Spleen (tissue), 11 donors: ENCODE data around the gene AHCTF1. TPM values are rescaled to one million over a fixed set of nuclear protein-coding genes. Genes with fewer than 3 reads are reported as not detected.

Source experiments
- DNase-seq: peaks from one replicate; pipeline ENCODE4 v3.0.0-alpha.2; 2020
- H3K27ac ChIP-seq, 8 donors: fragments of 200-600 bp; sonication (generic) in 7 of 8; 1 replicate in 4 of 8; 2 replicates in 4 of 8; pipeline versions ENCODE4 v1.5.0 to v1.8.0; 2016 to 2021; ENCODE audit warnings: inconsistent platforms in 4 of 8, mild to moderate bottlenecking in 4 of 8, moderate library complexity in 1 of 8
- H3K27me3 ChIP-seq, 7 donors: fragments of 200-600 bp; sonication (generic) in 6 of 7; replicated peaks in 1 of 7; 1 replicate in 4 of 7; 2 replicates in 3 of 7; pipeline versions ENCODE4 v1.5.0 to v1.8.0; 2016 to 2021; ENCODE audit warnings: inconsistent platforms in 3 of 7, mild to moderate bottlenecking in 1 of 7
- H3K36me3 ChIP-seq, 6 donors: fragments of 200-600 bp; sonication (generic) in 5 of 6; 1 replicate in 4 of 6; 2 replicates in 2 of 6; pipeline versions ENCODE4 v1.5.0 to v1.8.0; 2016 to 2021; ENCODE audit warnings: inconsistent platforms in 2 of 6
- H3K4me1 ChIP-seq, 6 donors: fragments of 200-600 bp; sonication (generic) in 5 of 6; 1 replicate in 3 of 6; 2 replicates in 3 of 6; pipeline versions ENCODE4 v1.5.0 to v1.8.0; 2016 to 2021; ENCODE audit warnings: inconsistent platforms in 3 of 6
- H3K4me3 ChIP-seq, 8 donors: fragments of 200-600 bp; sonication (generic) in 7 of 8; 1 replicate in 4 of 8; 2 replicates in 4 of 8; pipeline versions ENCODE4 v1.5.0 to v1.8.0; 2016 to 2021; ENCODE audit warnings: inconsistent platforms in 4 of 8, mild to moderate bottlenecking in 4 of 8, moderate library complexity in 2 of 8
- H3K9me3 ChIP-seq, 8 donors: fragments of 200-600 bp; sonication (generic) in 7 of 8; 1 replicate in 4 of 8; 2 replicates in 4 of 8; pipeline versions ENCODE4 v1.5.0 to v1.8.0; 2016 to 2021; ENCODE audit warnings: inconsistent platforms in 4 of 8
- CTCF ChIP-seq, 11 experiments: fragments of 200-600 bp in 7 of 11; fragments of 450-650 bp in 4 of 11; sonication (generic) in 4 of 11; IDR thresholded peaks in 8 of 11; conservative IDR thresholded peaks in 3 of 11; 1 replicate in 7 of 11; 2 replicates in 4 of 11; pipeline versions ENCODE4 v1.4.0 to v1.8.0; 2016 to 2021; ENCODE audit warnings: antibody characterized with exemption in 11 of 11, inconsistent platforms in 4 of 11, mild to moderate bottlenecking in 1 of 11
- POLR2A ChIP-seq, 3 donors: fragments of 450-650 bp; IDR thresholded peaks; one replicate each; pipeline ENCODE4 v1.5.1; 2017; ENCODE audit warnings: antibody characterized with exemption in 3 of 3, mild to moderate bottlenecking in 1 of 3
- POLR2AphosphoS5 ChIP-seq, 3 donors: sonication (generic); formaldehyde crosslinking; IDR thresholded peaks; one replicate each; pipeline ENCODE4 v1.5.1; 2017; ENCODE audit warnings: antibody characterized with exemption in 3 of 3
- WGBS, 5 donors: extraction: QIAGEN DNeasy Blood & Tissue Kit in 3 of 5; methylation state at CpG; one replicate each; pipeline versions ENCODE4 v1.1.5 to v1.1.7; 2013 to 2018; 5-methylcytosine and 5-hydroxymethylcytosine counted together
- intact Hi-C: fragments of 100-400 bp; cut with DNase I; formaldehyde crosslinking; loops from one replicate; pipeline ENCODE4 v1.15.0; 2023; ENCODE audit warnings: low total_unique reads
- polyA plus RNA-seq, 3 donors: library from polyadenylated mRNA; stranded (reverse); fragments of 200-250 nt; gene quantifications; one replicate each; pipeline ENCODE4 v1.2.1, GENCODE V29; 2013
- total RNA-seq, 7 donors: library from RNA; depleted of rRNA in 3 of 7; stranded (reverse); fragments of >200 nt in 3 of 7; fragmentation: NEBNext Ultra II Directional in 4 of 7; extraction: Animal tissue kit (Norgen Biotek cat#: 25700) in 4 of 7; gene quantifications; one replicate each; pipeline versions ENCODE4 v1.1.0 to v1.2.1, GENCODE V29; 2016 to 2021
- donor health status: healthy with polysubstance abuse.
- donor health status: DM: no; HTN: no; CAD: no; lungs with moderate emphysema.
- donor health status: DM: no; HTN: no; CAD: no.
- donor health status: Bipolar disorder and iron deficiency.
- donor health status: healthy.
- donor health status: DM: no; HTN: no; CAD: no.
- donor health status: DM: yes; HTN: yes; CAD: no.

AHCTF1 gene
- total and polyA plus RNA-seq, 10 donors = 8.1 to 68.8 (median 39.1) TPM

DNA sequence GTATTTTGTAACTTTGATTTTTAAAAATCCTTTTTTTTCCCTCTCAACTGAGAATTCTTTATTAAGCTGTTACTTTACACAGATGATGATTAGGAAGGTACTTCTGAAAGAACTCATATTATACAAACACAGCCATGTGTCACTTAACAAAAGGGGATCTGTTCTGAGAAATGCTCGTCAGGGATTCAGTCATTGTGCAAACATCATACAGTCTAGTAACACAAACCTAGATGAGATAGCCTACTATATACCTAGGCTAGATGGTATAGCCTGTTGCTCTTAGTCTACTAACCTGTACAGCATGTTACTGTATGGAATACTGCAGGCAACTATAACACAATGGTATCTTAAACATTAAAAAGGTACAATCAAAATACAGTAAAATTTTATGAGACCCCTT lies 24.9 kb downstream of the AHCTF1 start:
- Histone ChIP-seq H3K4me1 (peaks cover 0 to 31% (median 0%) of the 10 kb centered on the region in 6 donors), H3K27ac (no peak overlapping the region), H3K27me3 (no peaks in the 10 kb centered on the region), H3K4me3 (no peak overlapping the region), H3K9me3 (no peaks in the 10 kb centered on the region), H3K36me3 (peaks cover 0 to 96% (median 63%) of the 10 kb centered on the region in 6 donors)
- no peak for TF ChIP-seq POLR2A (IDR thresholded peaks at IDR 0.05)
- no peak for TF ChIP-seq CTCF (IDR thresholded peaks at IDR 0.05 in 8 of 11, conservative IDR thresholded peaks at IDR 0.05 in 3 of 11)
- WGBS, 5 donors = 83 to 96% (median 89%) methylated on average over 1 of the region's 1 CpG
- no peak for DNase-seq
- intact Hi-C loops = loop anchor here (10.0 kb wide), 1 partner anchor 68 kb away; no protein-coding TSS in a partner anchor

DNA sequence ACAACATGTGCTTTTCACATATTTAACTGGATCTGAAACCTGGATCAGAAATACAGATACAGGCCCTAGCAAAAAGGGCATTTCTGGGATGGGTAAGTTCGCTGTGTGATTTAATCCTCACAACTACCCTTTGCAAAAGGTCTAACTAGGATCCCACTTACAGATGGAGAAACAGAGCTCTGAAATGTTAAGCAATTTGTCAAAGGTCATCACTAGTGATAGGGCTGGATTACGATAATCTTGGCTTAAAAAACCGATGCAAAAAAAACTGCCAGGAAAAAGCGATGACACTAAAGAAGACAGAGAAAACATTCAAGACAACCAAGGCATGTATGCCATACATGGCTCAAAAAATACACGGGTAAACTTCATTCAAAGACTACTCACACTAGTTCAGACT lies 29.9 kb downstream of the AHCTF1 start:
- intact Hi-C loops = loop anchor here (10.0 kb wide), 1 partner anchor 73 kb away; no protein-coding TSS in a partner anchor
- 94 to 98% (median 94%) methylated on average over 5 of the region's 5 CpGs for WGBS, 5 donors
- Histone ChIP-seq H3K4me1 (peaks cover 0 to under 1% (median 0%) of the 10 kb centered on the region in 6 donors), H3K27me3 (no peaks in the 10 kb centered on the region), H3K4me3 (no peak overlapping the region), H3K9me3 (no peaks in the 10 kb centered on the region), H3K36me3 (peaks cover 0 to 100% (median 86%) of the 10 kb centered on the region in 6 donors), H3K27ac (no peak overlapping the region)
- TF ChIP-seq POLR2A (IDR thresholded peaks at IDR 0.05) (no peak), POLR2AphosphoS5 (IDR thresholded peaks at IDR 0.05) (no peak), CTCF (IDR thresholded peaks at IDR 0.05 in 8 of 11, conservative IDR thresholded peaks at IDR 0.05 in 3 of 11) (no peak)
- DNase-seq = no peak

DNA sequence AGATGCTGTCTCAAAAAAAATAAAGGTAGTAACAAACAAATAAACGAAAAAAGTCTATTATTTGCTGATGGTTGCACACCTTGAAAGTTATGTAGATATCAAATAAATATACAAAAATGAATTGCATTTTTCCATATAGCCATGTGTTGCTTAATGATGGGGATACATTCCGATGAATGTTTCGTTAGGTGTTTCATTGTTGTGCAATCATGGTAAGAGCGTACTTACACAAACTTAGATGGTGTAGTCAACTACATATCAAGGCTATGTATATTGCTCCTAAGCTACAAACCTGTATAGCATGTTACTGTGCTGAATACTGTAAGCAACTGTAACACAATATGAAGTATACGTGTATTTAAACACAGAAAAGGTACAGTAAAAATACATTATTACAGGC lies 34.4 kb downstream of the AHCTF1 start:
- Histone ChIP-seq H3K9me3 (no peaks in the 10 kb centered on the region), H3K27ac (no peak overlapping the region), H3K36me3 (peaks cover 0 to 100% (median 88%) of the 10 kb centered on the region in 6 donors), H3K27me3 (no peaks in the 10 kb centered on the region), H3K4me3 (no peak overlapping the region), H3K4me1 (no peaks in the 10 kb centered on the region)
- DNase-seq = no peak
- TF ChIP-seq CTCF (IDR thresholded peaks at IDR 0.05 in 8 of 11, conservative IDR thresholded peaks at IDR 0.05 in 3 of 11) (no peak), POLR2A (IDR thresholded peaks at IDR 0.05) (no peak), POLR2AphosphoS5 (IDR thresholded peaks at IDR 0.05) (no peak)
- intact Hi-C loops = no loop called here
- WGBS, 5 donors = 92 to 97% (median 94%) methylated on average over 5 of the region's 5 CpGs

DNA sequence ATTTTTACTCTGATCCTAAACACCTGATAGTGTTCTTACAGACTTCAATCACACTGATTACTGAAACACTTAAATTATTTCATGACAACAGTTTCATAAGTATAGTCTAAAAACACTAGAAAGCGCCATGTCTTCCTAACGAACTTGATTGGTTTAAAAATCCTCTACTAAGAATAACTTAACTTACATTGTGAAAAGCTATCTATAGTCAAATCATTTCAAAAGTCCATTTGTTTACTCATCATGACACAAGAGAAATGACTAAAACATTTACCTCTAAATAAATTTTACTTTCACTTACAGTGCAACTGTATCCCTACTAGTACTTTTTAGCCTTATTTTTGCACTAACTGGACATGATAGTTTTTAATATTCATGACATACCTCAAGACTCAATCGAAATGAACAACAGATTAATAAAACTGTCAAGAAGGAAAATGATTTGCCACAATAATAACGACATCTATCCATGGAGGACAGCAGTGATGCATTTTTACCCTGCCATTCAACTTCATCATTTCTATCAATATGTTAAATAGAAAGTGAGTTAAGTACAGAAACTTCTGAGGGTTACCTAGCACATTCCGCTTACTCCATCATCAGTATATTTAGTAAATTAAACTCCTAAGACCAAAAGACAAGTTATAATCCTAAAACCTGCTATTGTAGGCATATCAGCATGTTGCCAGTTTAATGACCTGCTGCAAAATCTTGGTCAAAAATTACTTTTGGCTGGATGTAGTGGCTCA lies 38.4 kb downstream of the AHCTF1 start:
- intact Hi-C loops = loop anchor here (5.0 kb wide), 1 partner anchor 36 kb away; no protein-coding TSS in a partner anchor
- no peak overlapping the region for H3K4me3 ChIP-seq
- H3K9me3 ChIP-seq = no peaks in the 10 kb centered on the region
- H3K27me3 ChIP-seq = no peaks in the 10 kb centered on the region
- no peak for DNase-seq
- 81 to 88% (median 87%) methylated on average over 5 of the region's 5 CpGs for WGBS, 5 donors
- no peak for TF ChIP-seq POLR2A (IDR thresholded peaks at IDR 0.05)
- no peak for TF ChIP-seq POLR2AphosphoS5 (IDR thresholded peaks at IDR 0.05)
- no peak for TF ChIP-seq CTCF (IDR thresholded peaks at IDR 0.05 in 8 of 11, conservative IDR thresholded peaks at IDR 0.05 in 3 of 11)
- H3K27ac ChIP-seq = no peak overlapping the region
- peaks cover 0 to 100% (median 82%) of the 10 kb centered on the region in 6 donors for H3K36me3 ChIP-seq
- H3K4me1 ChIP-seq = no peaks in the 10 kb centered on the region
